H9 (cell line): ENCODE results near the gene LYPD1. TPM values are rescaled to one million over a fixed set of nuclear protein-coding genes. Genes with fewer than 3 reads are reported as not detected.
"Not testable (repeated sequence)": the region's sequence is repeated elsewhere in the genome, so short reads cannot be mapped to it uniquely, and the experiment has no call there.

Experiments
- DNase-seq: peaks from one replicate; pipeline ENCODE4 v3.0.0-alpha.2; 2017
- H2AFZ ChIP-seq: one replicate; pipeline ENCODE4 v1.6.1; 2013; ENCODE audit warnings: mild to moderate bottlenecking, low read length, control low read depth, moderate library complexity
- H2AK5ac ChIP-seq: 2 replicates; pipeline ENCODE4 v1.6.1; 2013; ENCODE audit warnings: low read length, control low read depth, mixed read lengths; ENCODE audit not compliant: insufficient read length
- H2BK120ac ChIP-seq: one replicate; pipeline ENCODE4 v1.6.1; 2013; ENCODE audit warnings: low read depth, mild to moderate bottlenecking, low read length, control low read depth, inconsistent platforms; ENCODE audit not compliant: poor library complexity, severe bottlenecking
- H2BK12ac ChIP-seq: 2 replicates; pipeline ENCODE4 v1.6.1; 2013; ENCODE audit warnings: low read length, control low read depth, mixed read lengths, low read depth; ENCODE audit not compliant: insufficient read length
- H2BK15ac ChIP-seq: 2 replicates; pipeline ENCODE4 v1.6.1; 2013; ENCODE audit warnings: low read depth, low read length, control low read depth
- H2BK20ac ChIP-seq: one replicate; pipeline ENCODE4 v1.6.1; 2013; ENCODE audit warnings: low read depth, mild to moderate bottlenecking, low read length, control low read depth, inconsistent platforms; ENCODE audit not compliant: poor library complexity, severe bottlenecking
- H2BK5ac ChIP-seq: 2 replicates; pipeline ENCODE4 v1.6.1; 2013; ENCODE audit warnings: low read length, control low read depth, mixed read lengths; ENCODE audit not compliant: insufficient read length
- H3K14ac ChIP-seq: 2 replicates; pipeline ENCODE4 v1.6.1; 2013; ENCODE audit warnings: low read length, control low read depth; ENCODE audit not compliant: insufficient read depth
- H3K18ac ChIP-seq: 2 replicates; pipeline ENCODE4 v1.6.1; 2013; ENCODE audit warnings: low read depth, mild to moderate bottlenecking, mixed read lengths, low read length, control low read depth; ENCODE audit not compliant: insufficient read length
- H3K23ac ChIP-seq: 2 replicates; pipeline ENCODE4 v1.6.1; 2013; ENCODE audit warnings: low read length, control low read depth, mixed read lengths, low read depth; ENCODE audit not compliant: insufficient read length
- H3K23me2 ChIP-seq: 2 replicates; pipeline ENCODE4 v1.6.1; 2013; ENCODE audit warnings: low read depth, mild to moderate bottlenecking, mixed read lengths, low read length, control low read depth; ENCODE audit not compliant: insufficient read length, poor library complexity, severe bottlenecking
- H3K27ac ChIP-seq: 2 replicates; pipeline ENCODE4 v1.5.1; 2013; ENCODE audit warnings: low read length, control low read depth, mixed read lengths, low read depth; ENCODE audit not compliant: insufficient read length
- H3K27me3 ChIP-seq: 2 replicates; pipeline ENCODE4 v1.6.1; 2013; ENCODE audit warnings: low read length, control low read depth, inconsistent platforms; ENCODE audit not compliant: insufficient read depth
- H3K4ac ChIP-seq: 2 replicates; pipeline ENCODE4 v1.6.1; 2013; ENCODE audit warnings: low read depth, mild to moderate bottlenecking, control low read depth, inconsistent platforms, low read length, moderate library complexity
- H3K4me1 ChIP-seq: 2 replicates; pipeline ENCODE4 v1.6.1; 2013; ENCODE audit warnings: low read length, control low read depth, inconsistent platforms; ENCODE audit not compliant: insufficient read depth
- H3K4me2 ChIP-seq: 2 replicates; pipeline ENCODE4 v1.6.1; 2013; ENCODE audit warnings: low read length, control low read depth, mixed read lengths; ENCODE audit not compliant: insufficient read length, insufficient read depth
- H3K56ac ChIP-seq: 2 replicates; pipeline ENCODE4 v1.6.1; 2013; ENCODE audit warnings: low read depth, mild to moderate bottlenecking, mixed read lengths, low read length, control low read depth; ENCODE audit not compliant: insufficient read length
- H3K79me1 ChIP-seq: 2 replicates; pipeline ENCODE4 v1.6.1; 2013; ENCODE audit warnings: low read depth, mild to moderate bottlenecking, moderate library complexity, low read length, control low read depth, inconsistent platforms; ENCODE audit not compliant: insufficient read depth, poor library complexity, severe bottlenecking
- H3K79me2 ChIP-seq: 2 replicates; pipeline ENCODE4 v1.6.1; 2013; ENCODE audit warnings: low read length, control low read depth, inconsistent platforms; ENCODE audit not compliant: insufficient read depth
- H3K9ac ChIP-seq: 2 replicates; pipeline ENCODE4 v1.6.1; 2013; ENCODE audit warnings: low read length, control low read depth, mixed read lengths; ENCODE audit not compliant: insufficient read length; ENCODE audit errors: extremely low read depth
- H3K9me3 ChIP-seq: one replicate; pipeline ENCODE4 v1.6.1; 2013; ENCODE audit warnings: low read depth, low read length, inconsistent platforms; ENCODE audit not compliant: control insufficient read depth
- H3T11ph ChIP-seq: one replicate; pipeline ENCODE4 v1.6.1; 2013; ENCODE audit warnings: mild to moderate bottlenecking, low read length, control low read depth, inconsistent platforms
- H4K20me1 ChIP-seq: one replicate; pipeline ENCODE4 v1.6.1; 2013; ENCODE audit not compliant: control insufficient read depth, insufficient read length, insufficient read depth
- H4K5ac ChIP-seq: 2 replicates; pipeline ENCODE4 v1.6.1; 2013; ENCODE audit warnings: low read depth, mild to moderate bottlenecking, mixed read lengths, low read length, control low read depth; ENCODE audit not compliant: insufficient read length
- H4K8ac ChIP-seq: replicated peaks from 2 replicates; pipeline ENCODE4 v1.6.1; 2013; ENCODE audit warnings: low read length, control low read depth, mixed read lengths, low read depth; ENCODE audit not compliant: insufficient read length
- H4K91ac ChIP-seq: 2 replicates; pipeline ENCODE4 v1.6.1; 2013; ENCODE audit warnings: low read depth, mild to moderate bottlenecking, moderate library complexity, mixed read lengths, low read length, control low read depth; ENCODE audit not compliant: insufficient read length
- H3K27ac Mint-ChIP-seq, 3 experiments: 2 replicates in 2 of 3; 3 replicates in 1 of 3; pipeline ENCODE4 v1.8.0; 2020 to 2021; ENCODE audit warnings: mixed read lengths in 3 of 3, mild to moderate bottlenecking in 1 of 3, moderate library complexity in 1 of 3
- H3K27me3 Mint-ChIP-seq: 2 replicates; pipeline ENCODE4 v1.8.0; 2021; ENCODE audit warnings: low read depth, mild to moderate bottlenecking, moderate library complexity, mixed read lengths
- H3K36me3 Mint-ChIP-seq, 3 experiments: 2 replicates in 2 of 3; 3 replicates in 1 of 3; pipeline ENCODE4 v1.8.0; 2020 to 2021; ENCODE audit warnings: low read depth in 3 of 3, mixed read lengths in 3 of 3; ENCODE audit not compliant: insufficient read depth in 1 of 3
- H3K4me1 Mint-ChIP-seq, 2 experiments: 2 replicates each; pipeline ENCODE4 v1.8.0; 2020; ENCODE audit warnings: mixed read lengths in 2 of 2
- H3K4me3 Mint-ChIP-seq, 2 experiments: 2 replicates in 1 of 2; 3 replicates in 1 of 2; pipeline ENCODE4 v1.8.0; 2020 to 2021; ENCODE audit warnings: mild to moderate bottlenecking in 2 of 2, mixed read lengths in 2 of 2, moderate library complexity in 1 of 2
- H3K9me3 Mint-ChIP-seq, 2 experiments: 2 replicates in 1 of 2; 3 replicates in 1 of 2; pipeline ENCODE4 v1.8.0; 2020; ENCODE audit warnings: mild to moderate bottlenecking in 2 of 2, mixed read lengths in 2 of 2, moderate library complexity in 1 of 2
- WGBS: extraction: QIAGEN DNeasy Blood & Tissue Kit; methylation state at CpG from one replicate; pipeline ENCODE4 v1.1.7; 2013; ENCODE audit warnings: missing lambda C conversion rate, low lambda C conversion rate, mixed read lengths; ENCODE audit not compliant: insufficient read length; ENCODE audit errors: extremely low coverage; 5-methylcytosine and 5-hydroxymethylcytosine counted together
- total RNA-seq: library from RNA; stranded (reverse); gene quantifications from 2 replicates; pipeline ENCODE4 v1.2.1, GENCODE V29; 2021

LYPD1 gene
- total RNA-seq, 1 experiment from 2014 or later = 10.6 TPM

GRCh38 chr2:132698347-132698746, 28.3 kb upstream of the LYPD1 start:
- not testable (repeated sequence) for H3K27ac Mint-ChIP-seq, H2BK5ac ChIP-seq, H3K4me1 ChIP-seq, H3K9ac ChIP-seq, H2BK12ac ChIP-seq, H3T11ph ChIP-seq, H4K91ac ChIP-seq, DNase-seq, H3K79me2 ChIP-seq, H4K20me1 ChIP-seq, H3K56ac ChIP-seq, H3K14ac ChIP-seq, H3K9me3 ChIP-seq, H3K4me2 ChIP-seq, H2BK120ac ChIP-seq, H4K5ac ChIP-seq, H3K27me3 ChIP-seq, H3K27me3 Mint-ChIP-seq, H3K18ac ChIP-seq, H2BK20ac ChIP-seq, H2AK5ac ChIP-seq, H3K23ac ChIP-seq, H3K23me2 ChIP-seq, H4K8ac ChIP-seq, H3K36me3 Mint-ChIP-seq, H2AFZ ChIP-seq, H3K79me1 ChIP-seq, H3K27ac ChIP-seq, H2BK15ac ChIP-seq, H3K9me3 Mint-ChIP-seq, H3K4me3 Mint-ChIP-seq, H3K4ac ChIP-seq
- no CpG with 5 or more reads among the region's 3 CpGs for WGBS
- peaks cover 10 to 11% of the 10 kb centered on the region in 2 experiments for H3K4me1 Mint-ChIP-seq
